Tibial artery (tissue), 4 donors: Measurements from ENCODE around the gene CALN1.

Source experiments
- DNase-seq, 2 donors: peaks; one replicate each; pipeline ENCODE4 v3.0.0-alpha.2; 2019
- H3K27ac ChIP-seq, 2 donors: fragments of 200-600 bp; sonication (generic) in 1 of 2; 1 replicate in 1 of 2; 2 replicates in 1 of 2; pipeline ENCODE4 v1.5.1; 2018 to 2019; ENCODE audit warnings: mild to moderate bottlenecking in 1 of 2
- H3K27me3 ChIP-seq, 2 donors: fragments of 200-600 bp; sonication (generic) in 1 of 2; one replicate each; pipeline versions ENCODE4 v1.5.1 to v1.6.0; 2016 to 2019
- H3K36me3 ChIP-seq, 3 donors: fragments of 200-600 bp; sonication (generic) in 2 of 3; one replicate each; pipeline ENCODE4 v1.5.1; 2016 to 2019; ENCODE audit warnings: mild to moderate bottlenecking in 2 of 3
- H3K4me1 ChIP-seq, 4 donors: fragments of 200-600 bp; sonication (generic) in 2 of 4; 1 replicate in 3 of 4; 2 replicates in 1 of 4; pipeline ENCODE4 v1.5.1; 2016 to 2019
- H3K4me3 ChIP-seq, 2 donors: fragments of 200-600 bp; sonication (generic) in 1 of 2; 1 replicate in 1 of 2; 2 replicates in 1 of 2; pipeline ENCODE4 v1.5.1; 2018 to 2019; ENCODE audit warnings: mild to moderate bottlenecking in 2 of 2
- H3K9me3 ChIP-seq, 3 donors: fragments of 200-600 bp; sonication (generic) in 1 of 3; one replicate each; pipeline ENCODE4 v1.5.1; 2016 to 2019
- CTCF ChIP-seq, 2 experiments: fragments of 200-600 bp in 1 of 2; fragments of 450-650 bp in 1 of 2; IDR thresholded peaks; one replicate each; pipeline ENCODE4 v1.5.1; 2017 to 2019; ENCODE audit warnings: antibody characterized with exemption in 2 of 2, mild to moderate bottlenecking in 1 of 2, moderate library complexity in 1 of 2
- intact Hi-C: fragments of 100-400 bp; cut with DNase I; formaldehyde crosslinking; loops from one replicate; pipeline ENCODE4 v1.15.0; 2023; ENCODE audit warnings: low total_unique reads

CALN1 gene

GRCh38 chr7:71885487-71885886, 526.7 kb downstream of the CALN1 start:
- no peak for TF ChIP-seq CTCF (IDR thresholded peaks at IDR 0.05)
- Histone ChIP-seq H3K27me3 (no peaks in the 10 kb centered on the region), H3K36me3 (no peaks in the 10 kb centered on the region), H3K4me1 (no peaks in the 10 kb centered on the region), H3K27ac (no peak overlapping the region), H3K9me3 (peaks cover 0 to 8% (median 6%) of the 10 kb centered on the region in 3 donors), H3K4me3 (no peak overlapping the region)
- DNase-seq, result no peak
- intact Hi-C loops, result no loop called here

GRCh38 chr7:71883415-71883814, 528.7 kb downstream of the CALN1 start:
- Histone ChIP-seq H3K4me3 (no peak overlapping the region), H3K36me3 (no peaks in the 10 kb centered on the region), H3K27me3 (no peaks in the 10 kb centered on the region), H3K27ac (no peak overlapping the region), H3K4me1 (no peaks in the 10 kb centered on the region), H3K9me3 (peaks cover 0 to 6% (median 6%) of the 10 kb centered on the region in 3 donors)
- no peak for DNase-seq
- no peak for TF ChIP-seq CTCF (IDR thresholded peaks at IDR 0.05)
- intact Hi-C loops, result no loop called here

- Histone ChIP-seq H3K4me3 (no peak overlapping the region), H3K4me1 (no peaks in the 10 kb centered on the region), H3K36me3 (no peaks in the 10 kb centered on the region), H3K9me3 (peaks cover 0 to 3% (median 0%) of the 10 kb centered on the region in 3 donors), H3K27me3 (no peaks in the 10 kb centered on the region), H3K27ac (no peak overlapping the region)
- intact Hi-C loops, result no loop called here
- TF ChIP-seq CTCF (IDR thresholded peaks at IDR 0.05), result no peak
- DNase-seq, result no peak
Measured at GRCh38 chr7:71871446-71871845, 540.7 kb downstream of the CALN1 start.

- H3K4me1 ChIP-seq, result no peaks in the 10 kb centered on the region
- TF ChIP-seq CTCF (IDR thresholded peaks at IDR 0.05), result no peak
- intact Hi-C loops, result no loop called here
Measured at GRCh38 chr7:71870812-71871211, 541.3 kb downstream of the CALN1 start.

GRCh38 chr7:71868797-71869196, 543.3 kb downstream of the CALN1 start:
- Histone ChIP-seq H3K27ac (no peak overlapping the region), H3K4me3 (no peak overlapping the region), H3K9me3 (no peaks in the 10 kb centered on the region), H3K4me1 (no peaks in the 10 kb centered on the region), H3K36me3 (no peaks in the 10 kb centered on the region), H3K27me3 (no peaks in the 10 kb centered on the region)
- intact Hi-C loops, result no loop called here
- TF ChIP-seq CTCF (IDR thresholded peaks at IDR 0.05), result no peak
- DNase-seq, result no peak

More at GRCh38 chr7:71870812-71871211, 541.3 kb downstream of the CALN1 start:
- H3K9me3 ChIP-seq, result no peaks in the 10 kb centered on the region
- H3K27me3 ChIP-seq, result no peaks in the 10 kb centered on the region
- no peak overlapping the region for H3K27ac ChIP-seq
- H3K4me3 ChIP-seq, result no peak overlapping the region
- no peak for DNase-seq
- no peaks in the 10 kb centered on the region for H3K36me3 ChIP-seq

- DNase-seq, result no peak
- no peaks in the 10 kb centered on the region for H3K4me1 ChIP-seq
- no peak overlapping the region for H3K4me3 ChIP-seq
- intact Hi-C loops, result no loop called here
- no peak overlapping the region for H3K27ac ChIP-seq
- no peaks in the 10 kb centered on the region for H3K36me3 ChIP-seq
- H3K27me3 ChIP-seq, result no peaks in the 10 kb centered on the region
- TF ChIP-seq CTCF (IDR thresholded peaks at IDR 0.05), result no peak
- H3K9me3 ChIP-seq, result no peaks in the 10 kb centered on the region
Measured at GRCh38 chr7:71867626-71868025, 544.5 kb downstream of the CALN1 start.
